Endothelial cell of umbilical vein (primary cell): ENCODE results near the gene CWC27. TPM values are rescaled to one million over a fixed set of nuclear protein-coding genes. Genes with fewer than 3 reads are reported as not detected.

Experiments used
- BruUV-seq: library from RNA; stranded (reverse); fragments of 400-500 nt; replicated peaks from 2 replicates; lab custom pipeline; 2021; lab: Mats Ljungman, UMichigan
- CTCF ChIA-PET: fragments of 300-600, 350-600 bp; sonication (Branson Sonifier 250); formaldehyde crosslinking; loops from one replicate; lab custom pipeline; 2021; ENCODE audit warnings: antibody characterized with exemption, inconsistent platforms; lab: Charles Lee
- POLR2A ChIA-PET: fragments of 300-600, 350-600 bp; sonication (Branson Sonifier 250); formaldehyde crosslinking; loops from one replicate; lab custom pipeline; 2021; ENCODE audit warnings: antibody characterized with exemption, inconsistent platforms; lab: Charles Lee
- DNase-seq: peaks from one replicate; pipeline ENCODE4 v3.0.0-alpha.2; 2011; ENCODE audit warnings: low read depth, low spot score
- FAIRE-seq: peaks from 2 replicates; lab custom pipeline; 2011; peaks lifted over from hg19 to GRCh38; lab: Jason Lieb, UNC
- H2AFZ ChIP-seq: 2 replicates; pipeline ENCODE4 v1.6.0; 2012; ENCODE audit warnings: low read depth, low read length, control low read depth, inconsistent platforms
- H3K27ac ChIP-seq: 2 replicates; pipeline ENCODE4 v1.5.1; 2011; ENCODE audit warnings: low read depth, mild to moderate bottlenecking, control low read depth, low read length, moderate library complexity; ENCODE audit not compliant: insufficient read depth
- H3K27me3 ChIP-seq, 2 experiments: 2 replicates each; pipeline versions ENCODE4 v1.6.0 to v1.6.1; 2011; ENCODE audit warnings: low read length in 2 of 2, mixed read lengths in 1 of 2; ENCODE audit not compliant: control insufficient read depth in 2 of 2, insufficient read depth in 2 of 2
- H3K36me3 ChIP-seq, 2 experiments: 2 replicates in 1 of 2; 3 replicates in 1 of 2; pipeline ENCODE4 v1.5.1; 2011; ENCODE audit warnings: low read length in 2 of 2, mild to moderate bottlenecking in 1 of 2, moderate library complexity in 1 of 2; ENCODE audit not compliant: control insufficient read depth in 2 of 2, insufficient read depth in 2 of 2; ENCODE audit errors: extremely low read depth in 1 of 2
- H3K4me1 ChIP-seq: 3 replicates; pipeline ENCODE4 v1.5.1; 2011; ENCODE audit warnings: mild to moderate bottlenecking, low read length; ENCODE audit not compliant: control insufficient read depth, insufficient read depth; ENCODE audit errors: extremely low read depth
- H3K4me2 ChIP-seq: 2 replicates; pipeline ENCODE4 v1.6.1; 2011; ENCODE audit warnings: low read length, control low read depth, mixed read lengths; ENCODE audit not compliant: insufficient read depth
- H3K4me3 ChIP-seq, 3 experiments: fragments of 200-600 bp in 1 of 3; sonication (generic), shearing (Covaris generic) in 1 of 3; replicated peaks in 1 of 3; 2 replicates each; pipeline ENCODE4 v1.5.1; 2011 to 2016; ENCODE audit warnings: control low read depth in 3 of 3, low read length in 3 of 3, mild to moderate bottlenecking in 2 of 3, inconsistent platforms in 1 of 3, low read depth in 1 of 3, moderate library complexity in 1 of 3; ENCODE audit not compliant: insufficient read depth in 1 of 3
- H3K79me2 ChIP-seq: 2 replicates; pipeline ENCODE4 v1.6.0; 2012; ENCODE audit warnings: low read length, inconsistent platforms; ENCODE audit not compliant: control insufficient read depth, insufficient read depth
- H3K9ac ChIP-seq: replicated peaks from 2 replicates; pipeline ENCODE3; 2011; ENCODE audit warnings: low read length, control low read depth; ENCODE audit not compliant: insufficient read depth; ENCODE audit errors: extremely low read depth
- H3K9me1 ChIP-seq: replicated peaks from 3 replicates; pipeline ENCODE4 v1.6.0; 2011; ENCODE audit warnings: mild to moderate bottlenecking, low read length; ENCODE audit not compliant: control insufficient read depth, insufficient read depth; ENCODE audit errors: extremely low read depth
- H3K9me3 ChIP-seq: replicated peaks from 2 replicates; pipeline ENCODE4 v1.5.1; 2012; ENCODE audit warnings: low read length, inconsistent platforms; ENCODE audit not compliant: control insufficient read depth, insufficient read depth
- H4K20me1 ChIP-seq: replicated peaks from 2 replicates; pipeline ENCODE3; 2011; ENCODE audit warnings: mild to moderate bottlenecking, low read length; ENCODE audit not compliant: control insufficient read depth, insufficient read depth; ENCODE audit errors: extremely low read depth
- CTCF ChIP-seq, 2 donors: IDR thresholded peaks; 1 replicate in 1 of 2; 2 replicates in 1 of 2; pipeline ENCODE4 v1.5.1; 2011; ENCODE audit warnings: low read length in 2 of 2, mild to moderate bottlenecking in 2 of 2, moderate library complexity in 2 of 2, control low read depth in 1 of 2, inconsistent platforms in 1 of 2, low read depth in 1 of 2; ENCODE audit not compliant: insufficient read depth in 1 of 2; ENCODE audit errors: extremely low read depth in 1 of 2
- EZH2 ChIP-seq: IDR thresholded peaks from 2 replicates; pipeline ENCODE4 v1.6.1; 2012; ENCODE audit warnings: borderline replicate concordance, low read depth, mild to moderate bottlenecking, moderate library complexity, low read length, inconsistent platforms; ENCODE audit not compliant: severe bottlenecking
- FOS ChIP-seq: IDR thresholded peaks from 2 replicates; pipeline ENCODE4 v1.6.1; 2011; ENCODE audit warnings: mild to moderate bottlenecking, low read length, moderate library complexity, borderline replicate concordance; ENCODE audit not compliant: insufficient read depth
- GATA2 ChIP-seq: IDR thresholded peaks from 2 replicates; pipeline ENCODE4 v1.7.0; 2011; ENCODE audit warnings: low read depth, mild to moderate bottlenecking, moderate library complexity, mixed read lengths, low read length; ENCODE audit not compliant: insufficient read length, insufficient read depth
- JUN ChIP-seq: IDR thresholded peaks from 2 replicates; pipeline ENCODE4 v1.6.1; 2011; ENCODE audit warnings: borderline replicate concordance, low read depth; ENCODE audit not compliant: insufficient read length, insufficient read depth
- MYC ChIP-seq: IDR thresholded peaks from one replicate; pipeline ENCODE4 v1.6.1; 2011; ENCODE audit warnings: mild to moderate bottlenecking, low read depth, low read length
- POLR2A ChIP-seq: IDR thresholded peaks from 2 replicates; pipeline ENCODE4 v1.6.1; 2012; ENCODE audit warnings: low read depth, mild to moderate bottlenecking, control low read depth, low read length
- POLR2AphosphoS5 ChIP-seq: IDR thresholded peaks from 2 replicates; pipeline ENCODE4 v1.6.1; 2012; ENCODE audit warnings: low read depth, mild to moderate bottlenecking, control low read depth, low read length, moderate library complexity; ENCODE audit not compliant: insufficient read depth
- dilution Hi-C: fragments of 300-500 bp; cut with MboI; formaldehyde crosslinking; loops from one replicate; pipeline ENCODE4 v1.15.0; 2019; ENCODE audit warnings: low sequenced_read_pairs; ENCODE audit not compliant: extremely low pct_ligation_motif_present
- intact Hi-C: fragments of 100-400 bp; cut with micrococcal nuclease; formaldehyde crosslinking; loops from one replicate; pipeline ENCODE4 v1.10.0; 2022
- polyA plus RNA-seq, 4 experiments: library from polyadenylated mRNA; depleted of rRNA in 3 of 4; stranded (reverse) in 3 of 4; unstranded in 1 of 4; fragments of >200 nt; gene quantifications; 2 replicates each; pipeline versions ENCODE4 v1.2.1 to v1.2.3, GENCODE V29; 2011 to 2012; ENCODE audit warnings: missing spikeins in 1 of 4
- total RNA-seq: library from RNA; stranded (reverse); gene quantifications from 2 replicates; pipeline ENCODE4 v1.2.3, GENCODE V29; 2021
- TF ChIP-seq, protein P1 (sequence below): IDR thresholded peaks from 2 replicates; pipeline ENCODE4 v1.6.1; 2011; ENCODE audit not compliant: insufficient read depth, insufficient read length

Gene CWC27
- total and polyA plus RNA-seq, 2 donors (not counting 3 experiments of a cell fraction or from before 2014, with no cell fraction given): 11.9 to 23.8 TPM

DNA sequence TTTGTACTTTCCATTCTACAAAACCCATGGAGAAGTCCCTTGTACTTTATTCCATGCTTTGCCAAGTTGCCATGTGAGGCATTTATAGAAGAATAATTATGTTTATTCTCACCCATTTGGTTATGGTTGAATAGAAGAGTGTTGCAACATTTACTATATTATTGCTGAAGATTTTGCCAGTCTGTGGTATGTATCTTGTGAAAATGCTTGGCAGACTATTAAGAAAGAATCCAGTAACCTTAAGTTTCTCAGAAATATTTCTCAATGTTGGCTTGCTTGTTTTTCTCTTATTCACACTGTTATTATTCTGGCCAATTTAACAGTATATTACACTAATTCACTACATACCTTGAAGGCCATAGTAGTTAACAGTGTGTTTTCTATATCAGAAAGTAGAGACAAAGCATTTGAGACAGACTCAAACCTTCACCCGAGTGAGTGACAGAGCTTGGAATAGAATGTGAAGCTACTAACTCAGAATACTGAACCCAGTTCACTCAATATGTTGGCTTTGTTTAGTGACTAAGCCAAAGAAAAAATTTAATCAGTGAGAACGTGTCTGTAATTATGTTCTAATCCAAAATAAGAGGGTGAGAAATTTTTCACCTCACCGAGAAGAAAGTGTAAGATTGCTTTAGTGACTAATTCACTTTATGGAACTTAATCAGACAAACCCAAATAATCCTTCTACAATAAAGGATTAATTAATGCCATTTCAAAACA lies 184.4 kb downstream of the CWC27 start:
- POLR2A ChIA-PET: no interaction called here
- Histone ChIP-seq H3K4me3 (no peak overlapping the region), H2AFZ (no peak overlapping the region), H3K79me2 (no peaks in the 10 kb centered on the region), H3K27me3 (no peaks in the 10 kb centered on the region), H3K4me1 (no peaks in the 10 kb centered on the region), H3K4me2 (no peak overlapping the region), H4K20me1 (no peaks in the 10 kb centered on the region), H3K27ac (no peak overlapping the region), H3K9me1 (peaks cover 2% of the 10 kb centered on the region), H3K9ac (no peak overlapping the region), H3K36me3 (no peaks in the 10 kb centered on the region), H3K9me3 (no peaks in the 10 kb centered on the region)
- DNase-seq (no peak), FAIRE-seq (no peak)
- BruUV-seq: no TSS peak
- dilution Hi-C loops: no loop called here
- TF ChIP-seq, protein P1, sequence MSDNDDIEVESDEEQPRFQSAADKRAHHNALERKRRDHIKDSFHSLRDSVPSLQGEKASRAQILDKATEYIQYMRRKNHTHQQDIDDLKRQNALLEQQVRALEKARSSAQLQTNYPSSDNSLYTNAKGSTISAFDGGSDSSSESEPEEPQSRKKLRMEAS: no peak
- TF ChIP-seq FOS (no peak), POLR2AphosphoS5 (no peak), MYC (no peak), JUN (no peak), GATA2 (no peak), POLR2A (no peak), CTCF (IDR thresholded peaks at IDR 0.05; ENCODE audit: extremely low read depth in 1 of 2, insufficient read depth in 1 of 2, low read depth in 1 of 2, low read length in 2 of 2) (no peak), EZH2 (no peak)
- CTCF ChIA-PET: interaction anchor here (0.9 to 1.4 kb wide), 2 partner anchors 135 to 142 kb away, joined by 3 read pairs; no protein-coding TSS in a partner anchor
- intact Hi-C loops: loop anchor here (10.0 kb wide), 1 partner anchor 318 kb away; no protein-coding TSS in a partner anchor
